ENCODE results near the gene GFRAL.

GRCh38 chr6:55293116-55293515, 34.2 kb upstream of the GFRAL start:
- TF ChIP-seq CTCF (IDR thresholded peaks at IDR 0.05; ENCODE audit: extremely low read depth in 1 of 2, insufficient read depth in 1 of 2, low read depth in 1 of 2, low read length in 2 of 2) (peak in 1 of 2 donors; percentile 24), POLR2AphosphoS5 (IDR thresholded peaks at IDR 0.05; ENCODE audit: insufficient read depth, low read depth, low read length) (no peak), POLR2A (IDR thresholded peaks at IDR 0.05; ENCODE audit: low read depth, low read length) (no peak), MAX (IDR thresholded peaks at IDR 0.05; ENCODE audit: insufficient read depth, insufficient read length) (no peak), EZH2 (IDR thresholded peaks at IDR 0.05; ENCODE audit: borderline replicate concordance, low read depth, low read length, severe bottlenecking) (no peak)
